RWPE1 (cell line): ENCODE measurements around the gene SERPING1.

Experiments used
- CTCF ChIA-PET: fragments of 350-600 bp; sonication (Branson Sonifier 250); formaldehyde crosslinking; extraction: SDS; loops from one replicate; lab custom pipeline; 2021; lab: Yijun Ruan, JAX
- POLR2A ChIA-PET: fragments of 400-600 bp; formaldehyde crosslinking; extraction: SDS; loops from one replicate; lab custom pipeline; 2020; ENCODE audit warnings: antibody characterized with exemption; ENCODE audit not compliant: low non-redundant PET; lab: Yijun Ruan, JAX
- DNase-seq: peaks from one replicate; pipeline ENCODE4 v3.0.0; 2012; ENCODE audit warnings: low spot score
- H3K27ac ChIP-seq: fragments of 450-650 bp; 2 replicates; pipeline ENCODE4 v1.5.1; 2017
- CTCF ChIP-seq: fragments of 450-650 bp; conservative IDR thresholded peaks from 2 replicates; pipeline ENCODE4 v1.5.1; 2017; ENCODE audit warnings: low read depth, mild to moderate bottlenecking

SERPING1 gene

DNA sequence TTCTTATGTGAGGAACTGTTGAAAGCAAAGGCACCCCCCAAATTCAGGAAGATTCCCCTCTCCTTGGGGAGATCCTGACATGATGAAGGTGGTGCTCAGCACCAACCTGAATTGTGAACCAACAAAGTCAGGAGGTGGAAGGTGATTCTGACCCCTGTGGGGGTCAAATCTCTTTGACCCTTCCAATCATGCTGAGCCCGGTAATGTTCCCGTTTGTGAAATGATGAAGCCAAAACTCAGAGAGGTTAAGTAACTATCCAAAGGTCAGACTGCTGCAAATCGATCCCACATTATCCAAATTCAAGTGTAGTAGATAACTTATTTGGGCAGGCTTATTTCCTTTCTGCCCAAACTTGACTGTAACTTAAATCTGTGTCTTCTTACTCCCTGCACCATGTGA lies 19.1 kb downstream of the SERPING1 start:
- H3K27ac ChIP-seq = no peak overlapping the region
- CTCF ChIA-PET = no interaction called here
- POLR2A ChIA-PET = interaction anchor here (0.7 kb wide), 1 partner anchor 23 kb away, joined by 4 read pairs; no protein-coding TSS in a partner anchor

DNA sequence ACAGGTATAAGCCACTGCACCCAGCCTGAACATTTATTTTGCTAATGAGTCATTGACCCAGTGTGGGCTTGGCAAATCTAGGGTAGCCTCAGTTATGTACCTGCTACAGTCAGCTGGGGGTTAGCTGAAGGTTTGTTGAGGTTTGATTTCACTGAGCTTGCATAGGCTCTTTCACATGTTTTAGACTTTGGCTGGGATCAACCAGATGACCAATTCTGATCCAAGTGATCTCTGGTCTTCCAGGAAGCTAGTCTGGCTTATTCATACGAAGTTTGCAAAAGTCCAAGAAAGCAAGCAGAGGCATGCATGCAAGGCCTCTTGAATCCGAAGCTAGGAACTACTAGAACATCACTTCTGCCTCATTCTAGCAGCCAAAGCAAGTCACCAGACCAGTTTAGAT lies 21.0 kb downstream of the SERPING1 start:
- ChIA-PET POLR2A (no interaction called here), CTCF (interaction anchor here (0.6 to 1.6 kb wide), 2 partner anchors 26 to 71 kb away, joined by 4 read pairs; no protein-coding TSS in a partner anchor)
- H3K27ac ChIP-seq = no peak overlapping the region
- TF ChIP-seq CTCF = no peak
- no peak for DNase-seq

More for the DNA sequence above, 19.1 kb downstream of the SERPING1 start:
- no peak for TF ChIP-seq CTCF
- DNase-seq = no peak

DNA sequence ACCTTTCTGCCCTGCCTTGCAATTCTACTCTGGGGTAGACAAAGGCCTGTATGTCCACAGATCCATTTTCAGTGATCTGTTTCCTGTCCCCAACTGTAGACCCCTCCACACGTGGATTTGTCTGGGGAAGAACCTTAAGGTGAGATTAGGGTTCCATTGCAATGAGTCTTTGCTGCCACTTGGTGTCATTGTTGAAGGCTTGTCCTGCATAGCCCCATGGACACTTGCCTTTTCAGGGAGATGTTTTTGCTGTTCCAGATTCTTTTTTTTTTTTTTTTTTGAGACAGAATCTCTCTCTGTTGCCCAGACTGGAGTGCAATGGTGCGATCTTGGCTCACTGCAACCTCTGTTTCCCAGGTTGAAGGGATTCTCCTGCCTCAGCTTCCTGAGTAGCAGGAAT lies 21.8 kb downstream of the SERPING1 start:
- POLR2A ChIA-PET = no interaction called here
- DNase-seq = no peak
- no peak for TF ChIP-seq CTCF
- H3K27ac ChIP-seq = no peak overlapping the region
- CTCF ChIA-PET = interaction anchor here (0.7 kb wide), 1 partner anchor 252 kb away, joined by 3 read pairs; no protein-coding TSS in a partner anchor

GRCh38 chr11:57620467-57620866 lies 23.0 kb downstream of the SERPING1 start:
- ChIA-PET POLR2A (no interaction called here), CTCF (no interaction called here)
- H3K27ac ChIP-seq = no peak overlapping the region
- no peak for TF ChIP-seq CTCF
- no peak for DNase-seq

GRCh38 chr11:57622263-57622662 lies 24.8 kb downstream of the SERPING1 start:
- DNase-seq = no peak
- ChIA-PET CTCF (interaction anchor here (0.6 kb wide), 2 partner anchors 18 to 68 kb away, joined by 3 to 4 read pairs; no protein-coding TSS in a partner anchor), POLR2A (no interaction called here)
- TF ChIP-seq CTCF = no peak
- no peak overlapping the region for H3K27ac ChIP-seq

DNA sequence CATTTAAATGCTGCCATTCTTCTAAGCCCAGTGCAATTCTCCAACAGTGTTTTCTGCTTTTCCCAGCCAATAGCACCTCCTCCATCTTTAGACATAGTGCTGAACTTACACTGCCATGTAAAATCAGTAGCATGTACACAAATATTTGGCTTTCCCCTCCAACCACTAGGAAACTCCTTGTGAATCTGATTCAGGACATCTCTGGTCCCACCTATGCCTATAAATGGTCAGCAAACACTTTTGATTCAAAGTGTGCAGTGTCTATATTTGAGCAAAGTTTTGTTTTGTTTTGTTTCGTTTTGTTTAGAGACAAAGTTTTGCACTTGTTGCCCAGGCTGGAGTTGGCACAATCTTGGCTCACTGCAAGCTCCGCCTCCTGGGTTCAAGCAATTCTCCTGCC lies 27.4 kb downstream of the SERPING1 start:
- ChIA-PET POLR2A (no interaction called here), CTCF (interaction anchor here (0.6 kb wide), 1 partner anchor 19 kb away, joined by 6 read pairs; no protein-coding TSS in a partner anchor)
- DNase-seq = no peak
- no peak for TF ChIP-seq CTCF
- no peak overlapping the region for H3K27ac ChIP-seq
